Heart left ventricle (tissue), 16 donors: ENCODE data around the gene RNF208. TPM values are rescaled to one million over a fixed set of nuclear protein-coding genes. Genes with fewer than 3 reads are reported as not detected.
A peak's percentile ranks its signal among the peaks of the same experiment; 100 is the strongest.

Experiments
- ATAC-seq, 4 donors: fragments of 200-7000 bp; cut with Tn5 transposase; one replicate each; pipeline ENCODE4 v1.9.1; 2020 to 2022; ENCODE audit warnings: moderate library complexity in 4 of 4, mild to moderate bottlenecking in 3 of 4, moderate number of reproducible peaks in 1 of 4
- DNase-seq, 5 donors: peaks; one replicate each; pipeline ENCODE4 v3.0.0-alpha.2; 2020
- H3K27ac ChIP-seq, 12 donors: fragments of 200-600 bp; sonication (generic) in 4 of 12; one replicate each; pipeline versions ENCODE4 v1.5.0 to v1.8.0; 2016 to 2022; ENCODE audit warnings: mild to moderate bottlenecking in 2 of 12
- H3K27me3 ChIP-seq, 9 donors: fragments of 200-600 bp; sonication (generic) in 2 of 9; one replicate each; pipeline versions ENCODE4 v1.5.1 to v1.8.0; 2016 to 2022; ENCODE audit warnings: mild to moderate bottlenecking in 3 of 9
- H3K36me3 ChIP-seq, 9 donors: fragments of 200-600 bp; sonication (generic) in 2 of 9; one replicate each; pipeline versions ENCODE4 v1.5.0 to v1.8.0; 2018 to 2022; ENCODE audit warnings: mild to moderate bottlenecking in 2 of 9
- H3K4me1 ChIP-seq, 12 donors: fragments of 200-600 bp; sonication (generic) in 4 of 12; one replicate each; pipeline versions ENCODE4 v1.5.0 to v1.8.0; 2016 to 2022; ENCODE audit warnings: mild to moderate bottlenecking in 3 of 12
- H3K4me3 ChIP-seq, 12 donors: fragments of 200-600 bp; sonication (generic) in 4 of 12; one replicate each; pipeline versions ENCODE4 v1.5.0 to v1.8.0; 2017 to 2022; ENCODE audit warnings: mild to moderate bottlenecking in 9 of 12, moderate library complexity in 4 of 12
- H3K9me3 ChIP-seq, 12 donors: fragments of 200-600 bp; sonication (generic) in 4 of 12; one replicate each; pipeline versions ENCODE4 v1.5.0 to v1.8.0; 2016 to 2022; ENCODE audit warnings: mild to moderate bottlenecking in 1 of 12
- POLR2A ChIP-seq, 2 donors: fragments of 450-650 bp; IDR thresholded peaks; one replicate each; pipeline ENCODE4 v1.6.1; 2017; ENCODE audit warnings: antibody characterized with exemption in 2 of 2, mild to moderate bottlenecking in 2 of 2, moderate library complexity in 2 of 2
- WGBS, 4 donors: extraction: QIAGEN DNeasy Blood & Tissue Kit in 2 of 4; methylation state at CpG; one replicate each; pipeline versions ENCODE4 v1.1.5 to v1.1.7; 2013 to 2018; 5-methylcytosine and 5-hydroxymethylcytosine counted together
- intact Hi-C, 10 donors: fragments of 100-400 bp; cut with DNase I; formaldehyde crosslinking; loops; one replicate each; pipeline versions ENCODE4 v1.11.1 to v1.14.2; 2022
- polyA plus RNA-seq, 2 donors: library from polyadenylated mRNA; stranded (reverse); fragments of 200-250 nt; gene quantifications; one replicate each; pipeline ENCODE4 v1.2.3, GENCODE V29; 2013
- total RNA-seq, 9 donors: library from RNA; depleted of rRNA in 2 of 9; stranded (reverse); fragments of >200 nt in 2 of 9; fragmentation: NEBNext Ultra II Directional in 3 of 9; extraction: Animal tissue kit (Norgen Biotek cat#: 25700) in 3 of 9; gene quantifications; one replicate each; pipeline versions ENCODE4 v1.1.0 to v1.2.4, GENCODE V29; 2016 to 2023
- TF ChIP-seq, protein P1 (sequence below), 12 donors: fragments of 200-600 bp; sonication (generic) in 4 of 12; IDR thresholded peaks; one replicate each; pipeline versions ENCODE4 v1.5.0 to v1.8.0; 2018 to 2022; ENCODE audit warnings: antibody characterized with exemption in 12 of 12, mild to moderate bottlenecking in 5 of 12
- donor health status: ischemic (EF 13 %, LVEDD 7.1; RV severe dilation, severe dysfunction).
- donor health status: healthy with polysubstance abuse.
- donor health status: DM: no; HTN: yes; CAD: no.
- donor health status: DM: no; HTN: no; CAD: no.
- donor health status: ischemic (EF 25% LVEDD 6.9; RV normal size, moderate dysfunction).
- donor health status: ischemic (EF 25% LVEDD 5.7; RV mildly dilated, moderate dysfunction).
- donor health status: healthy.
- donor health status: DM: yes; HTN: yes; CAD: no.
- donor health status: ischemic (EF 35%, LVEDD 5.7; RV mildly dilated, moderate dysfunction).
- donor health status: nonischemic (EF 11% LVEDD 7.7; RV severe dilation, severe dysfunction).
- donor health status: DM: yes; HTN: yes; CAD: no.
- donor health status: PGD.
- donor health status: ischemic (EF 29% LVEDD 5.4; RV normal size, mild dysfunction).
- donor health status: nonischemic (EF 23%, LVEDD 6.1; RV moderate dilation, normal function).

The RNF208 gene
- total and polyA plus RNA-seq, 11 donors = 6.9 to 72.7 (median 22.5) TPM

DNA sequence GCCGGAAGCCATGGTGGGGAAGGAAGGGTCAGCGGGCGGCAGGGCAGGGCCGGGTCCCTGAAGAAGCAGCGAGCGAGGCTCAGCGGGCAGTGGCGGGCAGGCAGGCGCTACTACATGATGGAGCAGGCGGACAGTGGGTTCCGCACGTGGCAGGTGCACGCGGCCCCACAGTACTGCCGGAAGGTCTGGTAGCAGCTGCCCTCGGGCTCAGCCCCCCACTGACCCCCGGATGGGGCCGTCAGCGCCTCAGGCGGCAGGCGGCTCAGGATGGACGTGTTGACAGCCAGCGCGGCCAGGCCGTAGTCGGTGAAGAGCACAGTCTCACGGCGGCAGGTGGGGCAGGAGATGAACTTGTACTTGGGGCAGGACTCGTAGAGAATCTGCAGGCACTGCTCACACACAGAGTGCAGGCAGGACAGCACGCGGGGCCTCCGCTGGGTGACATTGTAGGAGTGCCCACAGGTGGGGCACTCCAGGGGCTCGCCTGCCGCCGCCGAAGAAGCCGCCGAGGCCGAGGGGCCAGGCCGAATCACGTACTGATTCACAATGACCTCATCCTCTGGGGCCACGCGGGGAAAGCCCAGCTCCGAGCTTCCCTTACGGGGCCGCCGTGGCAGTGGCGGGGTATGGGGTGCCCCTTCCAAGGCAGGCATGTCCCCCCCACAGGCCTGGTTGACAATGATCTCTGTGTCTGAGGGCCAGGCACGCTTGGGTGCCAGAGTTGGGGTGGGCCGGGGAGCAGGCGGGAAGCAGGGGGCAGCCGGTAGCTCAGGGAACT is 1.5 kb downstream of the RNF208 start:
- ATAC-seq (no peak), DNase-seq (no peak)
- peaks cover 0 to 8% (median 0%) of the 10 kb centered on the region in 9 donors for H3K36me3 ChIP-seq
- no peak overlapping the region for H3K4me3 ChIP-seq
- H3K9me3 ChIP-seq = no peaks in the 10 kb centered on the region
- WGBS, 4 donors = 66 to 81% (median 77%) methylated on average over 21 to 52 of the region's 52 CpGs
- intact Hi-C loops = loop anchor here in 3 of 10 donors (5.0 to 10.0 kb wide), 2 partner anchors 33 to 436 kb away; partner anchors contain the start of genes ANAPC2 (in 2 of the 3) and SSNA1 (in 2 of the 3)
- H3K27me3 ChIP-seq = peaks cover 0 to 4% (median 0%) of the 10 kb centered on the region in 9 donors
- H3K27ac ChIP-seq = peak overlapping the region in 2 of 12 donors; percentile 43 to 85
- peaks cover 2 to 55% (median 38%) of the 10 kb centered on the region in 12 donors for H3K4me1 ChIP-seq
- TF ChIP-seq POLR2A (IDR thresholded peaks at IDR 0.05) = no peak
- TF ChIP-seq, protein P1, sequence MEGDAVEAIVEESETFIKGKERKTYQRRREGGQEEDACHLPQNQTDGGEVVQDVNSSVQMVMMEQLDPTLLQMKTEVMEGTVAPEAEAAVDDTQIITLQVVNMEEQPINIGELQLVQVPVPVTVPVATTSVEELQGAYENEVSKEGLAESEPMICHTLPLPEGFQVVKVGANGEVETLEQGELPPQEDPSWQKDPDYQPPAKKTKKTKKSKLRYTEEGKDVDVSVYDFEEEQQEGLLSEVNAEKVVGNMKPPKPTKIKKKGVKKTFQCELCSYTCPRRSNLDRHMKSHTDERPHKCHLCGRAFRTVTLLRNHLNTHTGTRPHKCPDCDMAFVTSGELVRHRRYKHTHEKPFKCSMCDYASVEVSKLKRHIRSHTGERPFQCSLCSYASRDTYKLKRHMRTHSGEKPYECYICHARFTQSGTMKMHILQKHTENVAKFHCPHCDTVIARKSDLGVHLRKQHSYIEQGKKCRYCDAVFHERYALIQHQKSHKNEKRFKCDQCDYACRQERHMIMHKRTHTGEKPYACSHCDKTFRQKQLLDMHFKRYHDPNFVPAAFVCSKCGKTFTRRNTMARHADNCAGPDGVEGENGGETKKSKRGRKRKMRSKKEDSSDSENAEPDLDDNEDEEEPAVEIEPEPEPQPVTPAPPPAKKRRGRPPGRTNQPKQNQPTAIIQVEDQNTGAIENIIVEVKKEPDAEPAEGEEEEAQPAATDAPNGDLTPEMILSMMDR (IDR thresholded peaks at IDR 0.05) = no peak

DNA sequence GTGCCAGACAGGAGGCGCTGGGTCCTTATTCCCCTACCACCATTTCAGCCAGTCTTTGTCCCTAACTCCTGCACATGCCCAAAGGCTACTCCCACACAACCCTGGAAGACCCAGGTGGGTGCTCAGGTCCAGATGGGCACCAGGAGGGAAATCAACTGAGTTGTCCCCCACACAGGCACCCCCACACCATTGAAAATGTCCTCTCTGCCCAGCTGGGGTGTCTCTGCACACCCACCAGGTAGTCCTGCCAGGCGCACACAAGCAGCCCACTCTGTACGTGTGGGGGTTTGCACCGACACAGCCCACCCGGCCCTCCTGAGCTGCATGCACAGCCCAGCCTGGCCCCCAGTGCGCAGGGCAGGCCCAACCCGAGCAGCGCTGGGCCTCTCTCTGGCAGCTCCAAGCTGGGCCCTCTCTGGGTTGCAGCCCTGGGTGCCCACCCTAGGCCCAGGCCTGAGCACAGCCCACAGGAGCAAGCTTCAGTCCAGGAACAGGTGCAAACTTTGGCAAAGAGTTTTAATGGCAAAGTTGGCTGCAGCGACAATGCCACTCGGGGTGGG is 2.2 kb downstream of the RNF208 start:
- ATAC-seq (no peak), DNase-seq (no peak)
- Histone ChIP-seq H3K4me1 (peaks cover 2 to 55% (median 38%) of the 10 kb centered on the region in 12 donors), H3K27me3 (peaks cover 0 to 4% (median 0%) of the 10 kb centered on the region in 9 donors), H3K27ac (peak overlapping the region in 1 of 12 donors; percentile 77), H3K9me3 (no peaks in the 10 kb centered on the region), H3K4me3 (no peak overlapping the region), H3K36me3 (peaks cover 0 to 15% (median 0%) of the 10 kb centered on the region in 9 donors)
- TF ChIP-seq POLR2A (IDR thresholded peaks at IDR 0.05) = no peak
- TF ChIP-seq, protein P1 (IDR thresholded peaks at IDR 0.05) = no peak
- WGBS, 4 donors = 88 to 94% (median 92%) methylated on average over 10 of the region's 10 CpGs
- intact Hi-C loops = loop anchor here in 3 of 10 donors (5.0 to 10.0 kb wide), 2 partner anchors 33 to 435 kb away; partner anchors contain the start of genes ANAPC2 (in 2 of the 3) and SSNA1 (in 2 of the 3)

DNA sequence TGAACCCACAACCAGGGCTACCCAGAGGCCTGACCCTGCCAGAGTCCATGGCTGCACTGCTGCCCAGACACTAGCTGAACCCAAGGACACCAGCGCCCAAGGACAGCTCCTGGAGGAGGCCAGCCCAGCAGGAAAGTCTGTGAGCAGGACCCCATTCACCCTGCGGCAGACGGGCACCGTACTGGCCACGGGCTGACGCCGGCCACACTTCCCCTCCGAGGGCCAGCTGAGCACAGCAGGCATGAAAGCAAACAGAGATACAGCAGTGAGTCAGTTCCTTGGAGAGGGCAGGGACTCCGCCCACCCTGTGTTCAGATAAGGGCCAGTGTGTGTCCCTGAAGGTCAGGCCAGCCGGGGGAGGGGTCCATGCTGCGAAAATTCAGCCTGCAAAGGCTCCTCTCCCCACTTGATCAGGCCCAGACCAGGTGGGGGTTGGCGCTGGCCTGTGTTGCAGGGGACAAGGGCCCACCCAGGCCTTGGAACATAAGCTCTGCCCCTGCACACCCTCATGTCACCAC is 3.2 kb downstream of the RNF208 start:
- 20 to 41% (median 32%) methylated on average over 10 to 12 of the region's 12 CpGs for WGBS, 4 donors
- intact Hi-C loops = no loop called here
- Histone ChIP-seq H3K4me3 (no peak overlapping the region), H3K27ac (peak overlapping the region in 10 of 12 donors; percentile 40 to 82 (median 70)), H3K4me1 (peaks cover 2 to 48% (median 34%) of the 10 kb centered on the region in 12 donors), H3K27me3 (peaks cover 0 to 4% (median 0%) of the 10 kb centered on the region in 9 donors), H3K9me3 (no peaks in the 10 kb centered on the region), H3K36me3 (peaks cover 0 to 19% (median 0%) of the 10 kb centered on the region in 9 donors)
- TF ChIP-seq, protein P1 (IDR thresholded peaks at IDR 0.05) = no peak
- no peak for TF ChIP-seq POLR2A (IDR thresholded peaks at IDR 0.05)
- ATAC-seq (peak in 3 of 4 donors; percentile 14 to 41 (median 28)), DNase-seq (peak in 2 of 5 donors; percentile 70 to 74)
